Upper lobe of left lung (tissue), 6 donors: Measurements from ENCODE around the gene GP1BB. TPM values are rescaled to one million over a fixed set of nuclear protein-coding genes. Genes with fewer than 3 reads are reported as not detected.
"Not testable (repeated sequence)": the region's sequence is repeated elsewhere in the genome, so short reads cannot be mapped to it uniquely, and the experiment has no call there.

Source experiments
- ATAC-seq, 2 donors: fragments of 200-7000 bp; cut with Tn5 transposase; one replicate each; pipeline ENCODE4 v1.9.1; 2022; ENCODE audit warnings: mild to moderate bottlenecking in 2 of 2, moderate library complexity in 2 of 2; ENCODE audit not compliant: low FRiP score in 2 of 2
- DNase-seq, 2 donors: peaks; one replicate each; pipeline ENCODE4 v3.0.0-alpha.2; 2019 to 2020
- H3K27ac ChIP-seq, 4 donors: fragments of 200-600 bp; sonication (generic); one replicate each; pipeline ENCODE4 v1.5.1; 2016 to 2019
- H3K27me3 ChIP-seq, 4 donors: fragments of 200-600 bp; sonication (generic); one replicate each; pipeline ENCODE4 v1.5.1; 2017 to 2019
- H3K36me3 ChIP-seq, 4 donors: fragments of 200-600 bp; sonication (generic); one replicate each; pipeline ENCODE4 v1.5.1; 2016 to 2019
- H3K4me1 ChIP-seq, 4 donors: fragments of 200-600 bp; sonication (generic); one replicate each; pipeline ENCODE4 v1.5.1; 2018 to 2019
- H3K4me3 ChIP-seq, 4 donors: fragments of 200-600 bp; sonication (generic); one replicate each; pipeline ENCODE4 v1.5.1; 2017 to 2019; ENCODE audit warnings: mild to moderate bottlenecking in 2 of 4, moderate library complexity in 1 of 4
- H3K9me3 ChIP-seq, 4 donors: fragments of 200-600 bp; sonication (generic); one replicate each; pipeline ENCODE4 v1.5.1; 2018 to 2019
- EP300 ChIP-seq, 4 donors: sonication (generic); formaldehyde crosslinking; IDR thresholded peaks; one replicate each; pipeline ENCODE4 v1.5.1; 2017; ENCODE audit warnings: antibody characterized with exemption in 4 of 4, control low read depth in 2 of 4
- POLR2A ChIP-seq, 4 donors: fragments of 450-650 bp; IDR thresholded peaks; one replicate each; pipeline ENCODE4 v1.5.1; 2016 to 2017; ENCODE audit warnings: antibody characterized with exemption in 4 of 4, mild to moderate bottlenecking in 2 of 4
- POLR2AphosphoS5 ChIP-seq, 2 donors: sonication (generic); formaldehyde crosslinking; IDR thresholded peaks; one replicate each; pipeline ENCODE4 v1.5.1; 2017; ENCODE audit warnings: antibody characterized with exemption in 2 of 2
- WGBS, 2 donors: methylation state at CpG; one replicate each; pipeline ENCODE4 v1.1.5; 2017 to 2018; 5-methylcytosine and 5-hydroxymethylcytosine counted together
- total RNA-seq, 6 donors: library from RNA; depleted of rRNA in 4 of 6; stranded (reverse); fragments of >200 nt in 4 of 6; gene quantifications; one replicate each; pipeline versions ENCODE4 v1.1.0 to v1.2.1, GENCODE V29; 2016 to 2021
- TF ChIP-seq, protein P1 (sequence below), 6 experiments: fragments of 450-650 bp in 4 of 6; fragments of 200-600 bp in 2 of 6; sonication (generic) in 2 of 6; IDR thresholded peaks; one replicate each; pipeline ENCODE4 v1.5.1; 2016 to 2019; ENCODE audit warnings: antibody characterized with exemption in 6 of 6
- donor health status: DM: no; HTN: no; CAD: no; lungs with moderate emphysema.
- donor health status: DM: no; HTN: yes; CAD: no; lungs with severe emphysema.

The GP1BB gene
- total RNA-seq, 6 donors from 2014 or later: 1.5 to 23.7 (median 6.6) TPM

GRCh38 chr22:19675428-19675827 lies 47.9 kb upstream of the GP1BB start:
- TF ChIP-seq POLR2A (IDR thresholded peaks at IDR 0.05) (no peak), POLR2AphosphoS5 (IDR thresholded peaks at IDR 0.05) (no peak), EP300 (IDR thresholded peaks at IDR 0.05) (no peak)
- TF ChIP-seq, protein P1, sequence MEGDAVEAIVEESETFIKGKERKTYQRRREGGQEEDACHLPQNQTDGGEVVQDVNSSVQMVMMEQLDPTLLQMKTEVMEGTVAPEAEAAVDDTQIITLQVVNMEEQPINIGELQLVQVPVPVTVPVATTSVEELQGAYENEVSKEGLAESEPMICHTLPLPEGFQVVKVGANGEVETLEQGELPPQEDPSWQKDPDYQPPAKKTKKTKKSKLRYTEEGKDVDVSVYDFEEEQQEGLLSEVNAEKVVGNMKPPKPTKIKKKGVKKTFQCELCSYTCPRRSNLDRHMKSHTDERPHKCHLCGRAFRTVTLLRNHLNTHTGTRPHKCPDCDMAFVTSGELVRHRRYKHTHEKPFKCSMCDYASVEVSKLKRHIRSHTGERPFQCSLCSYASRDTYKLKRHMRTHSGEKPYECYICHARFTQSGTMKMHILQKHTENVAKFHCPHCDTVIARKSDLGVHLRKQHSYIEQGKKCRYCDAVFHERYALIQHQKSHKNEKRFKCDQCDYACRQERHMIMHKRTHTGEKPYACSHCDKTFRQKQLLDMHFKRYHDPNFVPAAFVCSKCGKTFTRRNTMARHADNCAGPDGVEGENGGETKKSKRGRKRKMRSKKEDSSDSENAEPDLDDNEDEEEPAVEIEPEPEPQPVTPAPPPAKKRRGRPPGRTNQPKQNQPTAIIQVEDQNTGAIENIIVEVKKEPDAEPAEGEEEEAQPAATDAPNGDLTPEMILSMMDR (IDR thresholded peaks at IDR 0.05): no peak
- H3K36me3 ChIP-seq: no peaks in the 10 kb centered on the region
- 87 to 94% methylated on average over 7 of the region's 7 CpGs for WGBS, 2 donors
- H3K4me1 ChIP-seq: no peaks in the 10 kb centered on the region
- peaks cover 0 to 4% (median 0%) of the 10 kb centered on the region in 4 donors for H3K27me3 ChIP-seq
- no peaks in the 10 kb centered on the region for H3K9me3 ChIP-seq
- H3K27ac ChIP-seq: no peak overlapping the region
- no peak for DNase-seq
- no peak for ATAC-seq
- no peak overlapping the region for H3K4me3 ChIP-seq

- H3K4me1 ChIP-seq, ATAC-seq, DNase-seq, H3K36me3 ChIP-seq, H3K4me3 ChIP-seq, H3K27me3 ChIP-seq, H3K9me3 ChIP-seq, H3K27ac ChIP-seq: not testable (repeated sequence)
- WGBS, 2 donors: 64 to 93% methylated on average over 1 of the region's 1 CpG
Measured at GRCh38 chr22:19676437-19676836, 46.9 kb upstream of the GP1BB start.

GRCh38 chr22:19678949-19679521 lies 44.3 kb upstream of the GP1BB start:
- WGBS, 2 donors: 70 to 71% methylated on average over 9 to 11 of the region's 11 CpGs
- peaks cover 0 to 4% (median 0%) of the 10 kb centered on the region in 4 donors for H3K27me3 ChIP-seq
- H3K4me3 ChIP-seq: no peak overlapping the region
- H3K27ac ChIP-seq: no peak overlapping the region
- no peaks in the 10 kb centered on the region for H3K4me1 ChIP-seq
- DNase-seq (no peak), ATAC-seq (no peak)
- H3K9me3 ChIP-seq: no peaks in the 10 kb centered on the region
- H3K36me3 ChIP-seq: no peaks in the 10 kb centered on the region
- TF ChIP-seq POLR2AphosphoS5 (IDR thresholded peaks at IDR 0.05) (no peak), EP300 (IDR thresholded peaks at IDR 0.05) (no peak), POLR2A (IDR thresholded peaks at IDR 0.05) (no peak)
- TF ChIP-seq, protein P1 (IDR thresholded peaks at IDR 0.05): no peak

DNA sequence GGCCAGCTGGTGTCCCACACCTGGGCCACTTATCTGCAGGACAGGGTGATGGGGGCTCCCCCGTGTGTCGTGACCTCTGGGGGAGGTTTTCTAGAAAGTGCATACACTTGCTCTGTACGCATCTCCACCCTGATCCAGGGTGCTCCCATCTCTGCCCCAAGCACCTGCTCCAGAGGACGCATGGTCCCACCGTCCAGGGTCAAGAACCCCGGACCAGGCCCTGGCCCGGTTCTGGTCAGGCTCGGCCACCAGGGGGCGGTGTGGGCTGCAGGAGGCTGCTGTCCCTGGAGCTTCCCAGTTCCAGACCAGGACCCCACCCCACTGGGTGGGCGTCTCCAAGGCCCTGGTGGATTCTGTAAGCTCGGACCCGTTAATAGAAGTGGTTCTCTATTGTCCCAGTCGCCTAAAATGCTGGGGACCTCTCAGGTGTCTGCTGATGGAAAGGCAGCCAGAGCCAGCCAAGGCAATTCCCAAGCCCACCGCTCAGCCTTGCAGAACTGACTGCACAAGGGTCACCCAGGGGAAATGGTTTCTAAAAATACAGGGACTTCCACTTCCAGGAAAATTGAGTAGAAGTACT lies 43.7 kb upstream of the GP1BB start:
- no peak overlapping the region for H3K27ac ChIP-seq
- DNase-seq (peak; percentile 51 to 93), ATAC-seq (peak; percentile 85)
- 35 to 67% methylated on average over 5 to 12 of the region's 14 CpGs for WGBS, 2 donors
- no peaks in the 10 kb centered on the region for H3K4me1 ChIP-seq
- H3K27me3 ChIP-seq: peaks cover 0 to 4% (median 0%) of the 10 kb centered on the region in 4 donors
- no peaks in the 10 kb centered on the region for H3K36me3 ChIP-seq
- no peaks in the 10 kb centered on the region for H3K9me3 ChIP-seq
- no peak for TF ChIP-seq POLR2A (IDR thresholded peaks at IDR 0.05)
- TF ChIP-seq, protein P1 (IDR thresholded peaks at IDR 0.05): peak; percentile 67 to 83 (median 75)
- H3K4me3 ChIP-seq: no peak overlapping the region

GRCh38 chr22:19680287-19680881 lies 43.0 kb upstream of the GP1BB start:
- no peaks in the 10 kb centered on the region for H3K36me3 ChIP-seq
- H3K9me3 ChIP-seq: no peaks in the 10 kb centered on the region
- no peak overlapping the region for H3K27ac ChIP-seq
- no peak overlapping the region for H3K4me3 ChIP-seq
- H3K4me1 ChIP-seq: no peaks in the 10 kb centered on the region
- H3K27me3 ChIP-seq: peaks cover 0 to 4% (median 0%) of the 10 kb centered on the region in 4 donors
- no peak for TF ChIP-seq POLR2AphosphoS5 (IDR thresholded peaks at IDR 0.05)
- no peak for TF ChIP-seq POLR2A (IDR thresholded peaks at IDR 0.05)
- no peak for TF ChIP-seq EP300 (IDR thresholded peaks at IDR 0.05)
- TF ChIP-seq, protein P1 (IDR thresholded peaks at IDR 0.05): no peak
- WGBS, 2 donors: 86 to 93% methylated on average over 13 to 16 of the region's 16 CpGs
- ATAC-seq (peak in 1 of 2 donors; percentile 53), DNase-seq (no peak)
